IMR-90 (cell line): Measurements from ENCODE around the gene NEURL1B. TPM values are rescaled to one million over a fixed set of nuclear protein-coding genes. Genes with fewer than 3 reads are reported as not detected.

ENCODE experiments used
- ATAC-seq: fragments of 200-7000 bp; cut with Tn5 transposase; 2 replicates; pipeline ENCODE4 v1.9.1; 2020; ENCODE audit warnings: low read depth, mild to moderate bottlenecking, moderate library complexity
- BruUV-seq: library from RNA; stranded (reverse); fragments of 400-500 nt; replicated peaks from 2 replicates; lab custom pipeline; 2021; lab: Mats Ljungman, UMichigan
- CTCF ChIA-PET: fragments of 300-600 bp; formaldehyde crosslinking; extraction: SDS; loops from one replicate; lab custom pipeline; 2021; ENCODE audit warnings: antibody characterized with exemption; lab: Yijun Ruan, JAX
- POLR2A ChIA-PET: fragments of 300-600 bp; sonication (Branson Sonifier 250); formaldehyde crosslinking; loops from one replicate; lab custom pipeline; 2022; ENCODE audit warnings: antibody characterized with exemption; ENCODE audit not compliant: unreplicated experiment; lab: Charles Lee
- DNase-seq: peaks from one replicate; pipeline ENCODE4 v3.0.0; 2013
- H2AFZ ChIP-seq: replicated peaks from 2 replicates; pipeline ENCODE3; 2013; ENCODE audit warnings: low read length, mild to moderate bottlenecking; ENCODE audit not compliant: poor library complexity
- H2AK5ac ChIP-seq: 2 replicates; pipeline ENCODE4 v1.6.1; 2013; ENCODE audit warnings: low read depth, low read length, inconsistent platforms
- H2AK9ac ChIP-seq: replicated peaks from 2 replicates; pipeline ENCODE3; 2013; ENCODE audit warnings: mild to moderate bottlenecking, low read depth, low read length, moderate library complexity; ENCODE audit not compliant: poor library complexity
- H2BK120ac ChIP-seq: 2 replicates; pipeline ENCODE4 v1.6.1; 2013; ENCODE audit warnings: low read depth, low read length, inconsistent platforms
- H2BK15ac ChIP-seq: 3 replicates; pipeline ENCODE4 v1.6.1; 2013; ENCODE audit warnings: low read depth, low read length, inconsistent platforms
- H2BK20ac ChIP-seq: 2 replicates; pipeline ENCODE4 v1.6.1; 2013; ENCODE audit warnings: low read depth, mild to moderate bottlenecking, inconsistent platforms, low read length, moderate library complexity
- H2BK5ac ChIP-seq: 2 replicates; pipeline ENCODE4 v1.6.1; 2013; ENCODE audit warnings: mild to moderate bottlenecking, low read depth, low read length, inconsistent platforms; ENCODE audit not compliant: poor library complexity, severe bottlenecking
- H3K14ac ChIP-seq: replicated peaks from 2 replicates; pipeline ENCODE4 v1.6.1; 2013; ENCODE audit warnings: low read depth, low read length, inconsistent platforms
- H3K18ac ChIP-seq: 2 replicates; pipeline ENCODE4 v1.6.1; 2013; ENCODE audit warnings: low read depth, low read length, control low read depth
- H3K23ac ChIP-seq: 2 replicates; pipeline ENCODE4 v1.6.1; 2013; ENCODE audit warnings: low read depth, low read length, inconsistent platforms
- H3K27ac ChIP-seq: 2 replicates; pipeline ENCODE4 v1.5.1; 2013; ENCODE audit warnings: mild to moderate bottlenecking, control low read depth, low read length; ENCODE audit not compliant: insufficient read depth
- H3K27me3 ChIP-seq: 2 replicates; pipeline ENCODE4 v1.6.1; 2013; ENCODE audit warnings: low read length; ENCODE audit not compliant: control insufficient read depth, insufficient read depth
- H3K36me3 ChIP-seq: 2 replicates; pipeline ENCODE4 v1.6.1; 2013; ENCODE audit warnings: low read length, mixed read lengths; ENCODE audit not compliant: control insufficient read depth, insufficient read depth
- H3K4ac ChIP-seq: 2 replicates; pipeline ENCODE4 v1.6.1; 2013; ENCODE audit warnings: low read depth, low read length, inconsistent platforms
- H3K4me1 ChIP-seq: 2 replicates; pipeline ENCODE4 v1.6.1; 2013; ENCODE audit warnings: low read length, mixed read lengths; ENCODE audit not compliant: control insufficient read depth, insufficient read depth
- H3K4me2 ChIP-seq: 2 replicates; pipeline ENCODE4 v1.6.1; 2013; ENCODE audit warnings: low read depth, mild to moderate bottlenecking, control low read depth, low read length, moderate library complexity
- H3K4me3 ChIP-seq: 2 replicates; pipeline ENCODE4 v1.5.1; 2013; ENCODE audit warnings: low read depth, mild to moderate bottlenecking, control low read depth, low read length, moderate library complexity; ENCODE audit not compliant: insufficient read depth
- H3K56ac ChIP-seq: 2 replicates; pipeline ENCODE4 v1.6.1; 2013; ENCODE audit warnings: low read length, inconsistent platforms; ENCODE audit not compliant: insufficient read depth; ENCODE audit errors: extremely low read depth
- H3K79me1 ChIP-seq, 2 experiments: 2 replicates each; pipeline ENCODE4 v1.6.1; 2013; ENCODE audit warnings: low read length in 2 of 2, inconsistent platforms in 1 of 2, low read depth in 1 of 2
- H3K9ac ChIP-seq: 2 replicates; pipeline ENCODE4 v1.6.1; 2013; ENCODE audit warnings: low read depth, low read length, control low read depth
- H3K9me1 ChIP-seq: 2 replicates; pipeline ENCODE4 v1.6.1; 2013; ENCODE audit warnings: low read length, inconsistent platforms; ENCODE audit not compliant: insufficient read depth
- H3K9me3 ChIP-seq: 2 replicates; pipeline ENCODE4 v1.6.1; 2013; ENCODE audit warnings: low read length; ENCODE audit not compliant: control insufficient read depth, insufficient read depth
- H4K20me1 ChIP-seq: 2 replicates; pipeline ENCODE4 v1.6.1; 2013; ENCODE audit warnings: low read length, inconsistent platforms; ENCODE audit not compliant: insufficient read depth
- H4K5ac ChIP-seq: 2 replicates; pipeline ENCODE4 v1.6.1; 2013; ENCODE audit warnings: mild to moderate bottlenecking, low read depth, low read length, control low read depth
- H4K8ac ChIP-seq, 2 experiments: 2 replicates each; pipeline ENCODE4 v1.6.1; 2013; ENCODE audit warnings: low read depth in 2 of 2, low read length in 2 of 2, control low read depth in 1 of 2, inconsistent platforms in 1 of 2
- H4K91ac ChIP-seq: 2 replicates; pipeline ENCODE4 v1.6.1; 2013; ENCODE audit warnings: low read depth, low read length, inconsistent platforms; ENCODE audit not compliant: insufficient read depth
- BHLHE40 ChIP-seq: fragments of 150-350 bp; IDR thresholded peaks from 2 replicates; pipeline ENCODE4 v1.6.1; 2016; ENCODE audit warnings: mild to moderate bottlenecking, low read depth, low read length
- CEBPB ChIP-seq: IDR thresholded peaks from 2 replicates; pipeline ENCODE4 v1.6.1; 2012; ENCODE audit warnings: low read depth, low read length, improper control_type of control experiment
- CHD1 ChIP-seq: IDR thresholded peaks from 2 replicates; pipeline ENCODE4 v1.6.1; 2012; ENCODE audit warnings: low read depth, low read length, improper control_type of control experiment
- FOS ChIP-seq: fragments of 150-350 bp; IDR thresholded peaks from 2 replicates; pipeline ENCODE4 v1.6.1; 2016; ENCODE audit warnings: low read depth, low read length
- MAFK ChIP-seq: IDR thresholded peaks from 2 replicates; pipeline ENCODE4 v1.6.1; 2012; ENCODE audit warnings: low read depth, low read length, improper control_type of control experiment
- MAZ ChIP-seq: IDR thresholded peaks from 2 replicates; pipeline ENCODE4 v1.6.1; 2012; ENCODE audit warnings: low read depth, mild to moderate bottlenecking, low read length, improper control_type of control experiment, moderate library complexity, borderline replicate concordance
- MXI1 ChIP-seq: IDR thresholded peaks from 2 replicates; pipeline ENCODE4 v1.6.1; 2012; ENCODE audit warnings: low read depth, mild to moderate bottlenecking, low read length, moderate library complexity, borderline replicate concordance
- NFE2L2 ChIP-seq: fragments of 150-350 bp; IDR thresholded peaks from 2 replicates; pipeline ENCODE4 v1.6.1; 2016; ENCODE audit warnings: low read depth, mild to moderate bottlenecking, low read length
- POLR2A ChIP-seq: IDR thresholded peaks from 2 replicates; pipeline ENCODE4 v1.6.1; 2012; ENCODE audit warnings: mild to moderate bottlenecking, low read depth, low read length
- RAD21 ChIP-seq: IDR thresholded peaks from 2 replicates; pipeline ENCODE4 v1.6.1; 2012; ENCODE audit warnings: low read length, improper control_type of control experiment
- RCOR1 ChIP-seq: IDR thresholded peaks from 2 replicates; pipeline ENCODE4 v1.6.1; 2012; ENCODE audit warnings: mild to moderate bottlenecking, low read length, improper control_type of control experiment; ENCODE audit not compliant: insufficient replicate concordance
- RFX5 ChIP-seq: IDR thresholded peaks from 2 replicates; pipeline ENCODE4 v1.8.0; 2012; ENCODE audit warnings: low read depth, mild to moderate bottlenecking, low read length, moderate library complexity
- SMC3 ChIP-seq: fragments of 150-350 bp; IDR thresholded peaks from 2 replicates; pipeline ENCODE4 v1.6.1; 2016; ENCODE audit warnings: low read depth, mild to moderate bottlenecking, antibody characterized with exemption, low read length, moderate library complexity
- WGBS, 2 experiments: methylation state at CpG; one replicate each; pipeline versions ENCODE4 v1.1.5 to v1.1.7; 2013; ENCODE audit warnings: missing lambda C conversion rate in 2 of 2; ENCODE audit not compliant: insufficient read length in 1 of 2; ENCODE audit errors: extremely low coverage in 2 of 2; 5-methylcytosine and 5-hydroxymethylcytosine counted together
- dilution Hi-C: fragments of 300-500 bp; cut with HindIII; formaldehyde crosslinking; loops from one replicate; pipeline ENCODE4 v1.14.3; 2018; ENCODE audit warnings: low sequenced_read_pairs; ENCODE audit not compliant: unreplicated experiment
- in situ Hi-C: fragments of 300-500 bp; cut with MboI; formaldehyde crosslinking; loops from 3 replicates; pipeline ENCODE4 v1.14.3; 2019; ENCODE audit warnings: low sequenced_read_pairs, inconsistent platforms, mixed read lengths
- intact Hi-C: fragments of 100-400 bp; cut with micrococcal nuclease; formaldehyde crosslinking; loops from 2 replicates; pipeline ENCODE4 v1.10.0; 2022
- polyA plus RNA-seq, 3 experiments: library from polyadenylated mRNA; depleted of rRNA; stranded (reverse); fragments of >200 nt; gene quantifications; 2 replicates each; pipeline ENCODE4 v1.2.3, GENCODE V29; 2012; ENCODE audit warnings: low replicate concordance in 1 of 3
- total RNA-seq: library from RNA; depleted of rRNA; stranded (reverse); fragments of >200 nt; gene quantifications from 2 replicates; pipeline ENCODE4 v1.2.3, GENCODE V29; 2012
- TF ChIP-seq, protein P1 (sequence below): conservative IDR thresholded peaks from 2 replicates; pipeline ENCODE4 v1.5.1; 2012; ENCODE audit warnings: mild to moderate bottlenecking, low read depth, low read length, improper control_type of control experiment
- TF ChIP-seq, protein P2 (sequence below): fragments of 150-350 bp; IDR thresholded peaks from 2 replicates; pipeline ENCODE4 v1.6.1; 2017; ENCODE audit warnings: mild to moderate bottlenecking, antibody characterized with exemption, low read length, low read depth
- TF ChIP-seq, protein P3 (sequence below): fragments of 150-350 bp; IDR thresholded peaks from 2 replicates; pipeline ENCODE4 v1.6.1; 2016; ENCODE audit warnings: low read depth, mild to moderate bottlenecking, low read length, moderate library complexity, borderline replicate concordance

The NEURL1B gene
- total and polyA plus RNA-seq, 2 of the 4 experiments (the other 2 are of a cell fraction): 1.8 to 2.8 TPM

DNA sequence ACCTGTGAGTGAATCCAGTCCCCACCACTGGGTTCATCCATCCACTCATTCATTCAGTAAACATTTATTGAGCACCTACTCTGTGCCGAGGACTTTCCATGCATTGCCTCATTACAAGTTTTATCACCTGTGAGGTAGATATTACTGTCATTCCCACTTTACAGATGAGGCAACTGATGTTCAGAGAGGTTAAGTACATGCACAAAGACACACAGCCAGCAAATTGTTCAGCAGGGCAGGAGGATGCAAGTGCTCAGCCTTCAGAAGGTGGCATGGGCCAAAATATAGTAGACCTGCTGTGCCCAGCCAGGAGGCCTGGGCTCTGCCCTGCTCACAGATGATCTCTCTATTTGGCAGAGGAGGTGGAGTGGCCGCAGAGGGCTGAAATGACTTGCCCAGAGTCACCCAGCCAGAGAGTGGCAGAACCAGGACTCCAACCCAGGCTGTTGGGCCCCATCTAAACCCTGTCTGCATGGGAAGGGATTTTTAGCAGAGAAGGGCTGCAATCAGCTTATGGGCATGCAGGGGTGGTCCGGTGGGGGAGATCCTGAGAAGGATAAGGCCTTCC is 7.6 kb upstream of the NEURL1B start:
- Histone ChIP-seq H3K4me3 (no peak overlapping the region), H3K4me1 (no peaks in the 10 kb centered on the region), H2AK5ac (no peak overlapping the region), H2AFZ (no peak overlapping the region), H4K5ac (no peak overlapping the region), H3K56ac (no peak overlapping the region), H3K27ac (no peak overlapping the region), H3K14ac (no peak overlapping the region), H3K27me3 (peaks cover 47% of the 10 kb centered on the region), H3K23ac (no peak overlapping the region), H2AK9ac (no peak overlapping the region), H4K20me1 (no peaks in the 10 kb centered on the region), H3K18ac (no peak overlapping the region), H3K9me1 (no peaks in the 10 kb centered on the region), H3K9me3 (no peaks in the 10 kb centered on the region), H2BK20ac (no peak overlapping the region), H3K9ac (no peak overlapping the region), H3K79me1 (no peaks in the 10 kb centered on the region), H3K4me2 (no peak overlapping the region), H4K8ac (no peak overlapping the region), H3K4ac (no peak overlapping the region), H4K91ac (no peak overlapping the region), H2BK5ac (no peak overlapping the region), H2BK120ac (no peak overlapping the region), H3K36me3 (no peaks in the 10 kb centered on the region), H2BK15ac (no peak overlapping the region)
- intact Hi-C loops: no loop called here
- BruUV-seq: no TSS peak
- dilution Hi-C loops: no loop called here
- TF ChIP-seq RAD21 (no peak), MAZ (no peak), RCOR1 (no peak), BHLHE40 (no peak), CHD1 (no peak), MXI1 (no peak), SMC3 (no peak), FOS (no peak), POLR2A (no peak), NFE2L2 (no peak), RFX5 (no peak), CEBPB (no peak), MAFK (no peak)
- TF ChIP-seq, protein P1, sequence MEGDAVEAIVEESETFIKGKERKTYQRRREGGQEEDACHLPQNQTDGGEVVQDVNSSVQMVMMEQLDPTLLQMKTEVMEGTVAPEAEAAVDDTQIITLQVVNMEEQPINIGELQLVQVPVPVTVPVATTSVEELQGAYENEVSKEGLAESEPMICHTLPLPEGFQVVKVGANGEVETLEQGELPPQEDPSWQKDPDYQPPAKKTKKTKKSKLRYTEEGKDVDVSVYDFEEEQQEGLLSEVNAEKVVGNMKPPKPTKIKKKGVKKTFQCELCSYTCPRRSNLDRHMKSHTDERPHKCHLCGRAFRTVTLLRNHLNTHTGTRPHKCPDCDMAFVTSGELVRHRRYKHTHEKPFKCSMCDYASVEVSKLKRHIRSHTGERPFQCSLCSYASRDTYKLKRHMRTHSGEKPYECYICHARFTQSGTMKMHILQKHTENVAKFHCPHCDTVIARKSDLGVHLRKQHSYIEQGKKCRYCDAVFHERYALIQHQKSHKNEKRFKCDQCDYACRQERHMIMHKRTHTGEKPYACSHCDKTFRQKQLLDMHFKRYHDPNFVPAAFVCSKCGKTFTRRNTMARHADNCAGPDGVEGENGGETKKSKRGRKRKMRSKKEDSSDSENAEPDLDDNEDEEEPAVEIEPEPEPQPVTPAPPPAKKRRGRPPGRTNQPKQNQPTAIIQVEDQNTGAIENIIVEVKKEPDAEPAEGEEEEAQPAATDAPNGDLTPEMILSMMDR: no peak
- TF ChIP-seq, protein P2, sequence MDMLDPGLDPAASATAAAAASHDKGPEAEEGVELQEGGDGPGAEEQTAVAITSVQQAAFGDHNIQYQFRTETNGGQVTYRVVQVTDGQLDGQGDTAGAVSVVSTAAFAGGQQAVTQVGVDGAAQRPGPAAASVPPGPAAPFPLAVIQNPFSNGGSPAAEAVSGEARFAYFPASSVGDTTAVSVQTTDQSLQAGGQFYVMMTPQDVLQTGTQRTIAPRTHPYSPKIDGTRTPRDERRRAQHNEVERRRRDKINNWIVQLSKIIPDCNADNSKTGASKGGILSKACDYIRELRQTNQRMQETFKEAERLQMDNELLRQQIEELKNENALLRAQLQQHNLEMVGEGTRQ: no peak
- TF ChIP-seq, protein P3, sequence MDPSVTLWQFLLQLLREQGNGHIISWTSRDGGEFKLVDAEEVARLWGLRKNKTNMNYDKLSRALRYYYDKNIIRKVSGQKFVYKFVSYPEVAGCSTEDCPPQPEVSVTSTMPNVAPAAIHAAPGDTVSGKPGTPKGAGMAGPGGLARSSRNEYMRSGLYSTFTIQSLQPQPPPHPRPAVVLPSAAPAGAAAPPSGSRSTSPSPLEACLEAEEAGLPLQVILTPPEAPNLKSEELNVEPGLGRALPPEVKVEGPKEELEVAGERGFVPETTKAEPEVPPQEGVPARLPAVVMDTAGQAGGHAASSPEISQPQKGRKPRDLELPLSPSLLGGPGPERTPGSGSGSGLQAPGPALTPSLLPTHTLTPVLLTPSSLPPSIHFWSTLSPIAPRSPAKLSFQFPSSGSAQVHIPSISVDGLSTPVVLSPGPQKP: no peak
- DNase-seq (no peak), ATAC-seq (no peak)
- in situ Hi-C loops: no loop called here
- ChIA-PET CTCF (no interaction called here), POLR2A (no interaction called here)
- 88% methylated on average over 1 of the region's 3 CpGs; no CpG with 5 or more reads in 1 of the 2 experiments for WGBS, 2 experiments
